GM23248 (cell line): Measurements from ENCODE around the gene TBKBP1. TPM values are rescaled to one million over a fixed set of nuclear protein-coding genes. Genes with fewer than 3 reads are reported as not detected.

Experiments
- DNase-seq: peaks from one replicate; pipeline ENCODE4 v3.0.0-alpha.2; 2015
- H2AFZ ChIP-seq: fragments of 200-600 bp; sonication (generic); 2 replicates; pipeline ENCODE4 v1.6.1; 2016; ENCODE audit warnings: antibody characterized with exemption
- H3F3A ChIP-seq: fragments of 200-600 bp; sonication (generic); 2 replicates; pipeline ENCODE4 v1.6.1; 2016; ENCODE audit warnings: mild to moderate bottlenecking, antibody characterized with exemption, mixed run types; ENCODE audit not compliant: insufficient read depth
- H3K27ac ChIP-seq: fragments of 200-600 bp; sonication (generic); 2 replicates; pipeline ENCODE4 v1.5.1; 2016; ENCODE audit warnings: mild to moderate bottlenecking
- H3K27me3 ChIP-seq: fragments of 200-600 bp; sonication (generic); replicated peaks from 2 replicates; pipeline ENCODE4 v1.6.1; 2016; ENCODE audit warnings: mild to moderate bottlenecking; ENCODE audit not compliant: insufficient read depth
- H3K36me3 ChIP-seq: fragments of 200-600 bp; sonication (generic); 2 replicates; pipeline ENCODE4 v1.6.1; 2016; ENCODE audit warnings: low read depth, mild to moderate bottlenecking
- H3K4me1 ChIP-seq: fragments of 200-600 bp; sonication (generic); 2 replicates; pipeline ENCODE4 v1.6.1; 2016; ENCODE audit warnings: mild to moderate bottlenecking; ENCODE audit not compliant: insufficient read depth
- H3K4me2 ChIP-seq: fragments of 200-600 bp; sonication (generic); one replicate; pipeline ENCODE4 v1.6.1; 2016; ENCODE audit warnings: mild to moderate bottlenecking; ENCODE audit not compliant: unreplicated experiment
- H3K4me3 ChIP-seq: fragments of 200-600 bp; sonication (generic); 2 replicates; pipeline ENCODE4 v1.5.1; 2016; ENCODE audit warnings: mild to moderate bottlenecking
- H3K79me2 ChIP-seq: fragments of 200-600 bp; sonication (generic); 2 replicates; pipeline ENCODE4 v1.6.1; 2016; ENCODE audit warnings: mild to moderate bottlenecking; ENCODE audit not compliant: insufficient read depth
- H3K9ac ChIP-seq: fragments of 200-600 bp; sonication (generic); 2 replicates; pipeline ENCODE4 v1.6.1; 2016; ENCODE audit warnings: mild to moderate bottlenecking
- H3K9me2 ChIP-seq: fragments of 200-600 bp; sonication (generic); 2 replicates; pipeline ENCODE4 v1.6.1; 2016; ENCODE audit warnings: mixed run types, mild to moderate bottlenecking, moderate library complexity; ENCODE audit not compliant: insufficient read depth
- H3K9me3 ChIP-seq: fragments of 200-600 bp; sonication (generic); one replicate; pipeline ENCODE4 v1.6.1; 2017; ENCODE audit warnings: low read depth
- H4K20me1 ChIP-seq: fragments of 200-600 bp; sonication (generic); 2 replicates; pipeline ENCODE4 v1.6.0; 2016; ENCODE audit not compliant: insufficient read depth
- EZH2 ChIP-seq: fragments of 200-600 bp; sonication (generic); IDR thresholded peaks from 2 replicates; pipeline ENCODE4 v1.6.1; 2018; ENCODE audit warnings: antibody characterized with exemption, mild to moderate bottlenecking; ENCODE audit not compliant: insufficient read depth, poor library complexity, severe bottlenecking
- EZH2phosphoT487 ChIP-seq: fragments of 200-600 bp; sonication (generic); IDR thresholded peaks from 2 replicates; pipeline ENCODE4 v1.6.1; 2018; ENCODE audit warnings: antibody characterized with exemption, moderate library complexity, mild to moderate bottlenecking, low read depth; ENCODE audit not compliant: insufficient read depth
- WGBS, 2 experiments: methylation state at CpG; one replicate each; pipeline ENCODE4 v1.1.6; 2015 to 2017; ENCODE audit warnings: low lambda C conversion rate in 2 of 2, low coverage in 1 of 2; ENCODE audit errors: missing lambda C conversion rate in 2 of 2; 5-methylcytosine and 5-hydroxymethylcytosine counted together
- in situ Hi-C: fragments of 300-500 bp; cut with MboI; formaldehyde crosslinking; loops from 2 replicates; pipeline ENCODE4 v1.15.0; 2020
- polyA plus RNA-seq: library from polyadenylated mRNA; unstranded; fragments of >200 nt; fragmentation: Nextera tagmentation; extraction: Ambion mirVana; gene quantifications from 2 replicates; pipeline ENCODE4 v1.2.1, GENCODE V29; 2016
- small RNA-seq: library from RNA; depleted of rRNA; stranded (forward); fragments of <200 nt; gene quantifications from one replicate; pipeline ENCODE3, GENCODE V24; 2014; ENCODE audit warnings: low read depth, low replicate concordance
- total RNA-seq: library from RNA; depleted of rRNA; stranded (reverse); fragments of >200 nt; shearing (Covaris generic); gene quantifications from 2 replicates; pipeline ENCODE4 v1.2.3, GENCODE V29; 2014; rRNA removed

Gene TBKBP1
- total and polyA plus RNA-seq, 2 experiments from 2014 or later = 1.1 to 12.3 TPM

GRCh38 chr17:47757386-47757785 lies 63.4 kb downstream of the TBKBP1 start:
- no peak for TF ChIP-seq EZH2phosphoT487
- no peak for TF ChIP-seq EZH2
- peak; percentile 44 for DNase-seq
- Histone ChIP-seq H3F3A (no peaks in the 10 kb centered on the region), H3K27me3 (no peaks in the 10 kb centered on the region; the same call in 1 of the 2 replicates), H3K9me3 (no peaks in the 10 kb centered on the region), H3K79me2 (no peaks in the 10 kb centered on the region), H3K9ac (no peak overlapping the region), H3K27ac (no peak overlapping the region), H4K20me1 (no peaks in the 10 kb centered on the region), H3K4me1 (0 out of 2 replicates have a peak, but pooled peaks cover 4% of the 10 kb centered on the region), H2AFZ (no peak overlapping the region), H3K9me2 (no peaks in the 10 kb centered on the region), H3K4me2 (no peak overlapping the region), H3K36me3 (no peaks in the 10 kb centered on the region), H3K4me3 (no peak overlapping the region)
- in situ Hi-C loops = no loop called here
- 0 to 7% methylated on average over 1 of the region's 1 CpG for WGBS, 2 experiments

GRCh38 chr17:47760409-47761140 lies 66.6 kb downstream of the TBKBP1 start:
- in situ Hi-C loops = no loop called here
- Histone ChIP-seq H3K9me3 (no peaks in the 10 kb centered on the region), H3K9me2 (no peaks in the 10 kb centered on the region), H3F3A (no peaks in the 10 kb centered on the region), H4K20me1 (no peaks in the 10 kb centered on the region), H3K79me2 (no peaks in the 10 kb centered on the region), H3K36me3 (no peaks in the 10 kb centered on the region), H3K9ac (no peak overlapping the region), H3K27ac (no peak overlapping the region), H3K4me1 (0 out of 2 replicates have a peak, but pooled peaks cover 4% of the 10 kb centered on the region), H3K4me2 (no peak overlapping the region), H3K27me3 (no peaks in the 10 kb centered on the region), H3K4me3 (no peak overlapping the region), H2AFZ (no peak overlapping the region)
- WGBS, 2 experiments = 39 to 45% methylated on average over 5 of the region's 5 CpGs
- no peak for DNase-seq
- TF ChIP-seq EZH2 (no peak), EZH2phosphoT487 (no peak)

Small RNA genes lying within 50 kb of the gene (small RNA-seq; reads per million reads assigned to genes)
- gene AC015674.1 = not detected

Other genes starting within 250 kb of the TBKBP1 start
- 55.7 and 125 TPM in 2 replicates for gene NPEPPS, start 163.1 kb upstream of the TBKBP1 start, total RNA-seq
- 63.1 and 72.3 TPM in 2 replicates for gene NPEPPS, start 163.1 kb upstream of the TBKBP1 start, polyA plus RNA-seq
- gene KPNB1, start 44.2 kb upstream of the TBKBP1 start, total RNA-seq = 421 and 423 TPM in 2 replicates
- 54.5 and 59.5 TPM in 2 replicates for gene KPNB1, start 44.2 kb upstream of the TBKBP1 start, polyA plus RNA-seq
- not detected in 2 replicates for gene TBX21, start 39.1 kb downstream of the TBKBP1 start, total RNA-seq
- gene TBX21, start 39.1 kb downstream of the TBKBP1 start, polyA plus RNA-seq = not detected in 2 replicates
- gene OSBPL7, start 127.6 kb downstream of the TBKBP1 start, total RNA-seq = 2.5 and 5.0 TPM in 2 replicates
- gene OSBPL7, start 127.6 kb downstream of the TBKBP1 start, polyA plus RNA-seq = 1.4 and 2.0 TPM in 2 replicates
- gene MRPL10, start 137.4 kb downstream of the TBKBP1 start, total RNA-seq = 24.8 and 37.3 TPM in 2 replicates
- gene MRPL10, start 137.4 kb downstream of the TBKBP1 start, polyA plus RNA-seq = 30.6 and 35.1 TPM in 2 replicates
- not detected in 2 replicates for gene LRRC46, start 137.5 kb downstream of the TBKBP1 start, total RNA-seq
- 0.82 and 0.95 TPM in 2 replicates for gene LRRC46, start 137.5 kb downstream of the TBKBP1 start, polyA plus RNA-seq
- 36.3 and 41.2 TPM in 2 replicates for gene SCRN2, start 147.1 kb downstream of the TBKBP1 start, total RNA-seq
- gene SCRN2, start 147.1 kb downstream of the TBKBP1 start, polyA plus RNA-seq = 38.6 and 39.5 TPM in 2 replicates
- gene SP6, start 157.0 kb downstream of the TBKBP1 start, total RNA-seq = not detected in 2 replicates
- gene SP6, start 157.0 kb downstream of the TBKBP1 start, polyA plus RNA-seq = not detected in 2 replicates
- 2.5 and 3.2 TPM in 2 replicates for gene SP2, start 202.1 kb downstream of the TBKBP1 start, total RNA-seq
- gene SP2, start 202.1 kb downstream of the TBKBP1 start, polyA plus RNA-seq = 13.6 and 14.2 TPM in 2 replicates
- gene PNPO, start 247.4 kb downstream of the TBKBP1 start, total RNA-seq = 44.7 and 53.7 TPM in 2 replicates
- 20.0 and 22.7 TPM in 2 replicates for gene PNPO, start 247.4 kb downstream of the TBKBP1 start, polyA plus RNA-seq